NCI-H345 treated with DMSO at 0.1 percent for 48 hours (cell line): ENCODE data around the gene CYP1B1.

Experiments
- DNase-seq: peaks from one replicate; lab custom pipeline; 2025; ENCODE audit not compliant: unreplicated experiment; lab: John Stamatoyannopoulos, UW

The CYP1B1 gene

GRCh38 chr2:38076710-38077430, 919 bp upstream of the CYP1B1 start:
- DNase-seq: peak; percentile 64

- peak; percentile 64 for DNase-seq
These were observed 280 bp upstream of the CYP1B1 start for GRCh38 chr2:38076152-38076709.

GRCh38 chr2:38074764-38075506, 1.0 kb downstream of the CYP1B1 start:
- DNase-seq: no peak

GRCh38 chr2:38074058-38074763, 1.7 kb downstream of the CYP1B1 start:
- DNase-seq: no peak

- no peak for DNase-seq
These were observed 2.5 kb downstream of the CYP1B1 start for GRCh38 chr2:38073211-38074057.

GRCh38 chr2:38070438-38070837, 5.5 kb downstream of the CYP1B1 start:
- DNase-seq: no peak

GRCh38 chr2:38068234-38068633, 7.7 kb downstream of the CYP1B1 start:
- DNase-seq: no peak

- no peak for DNase-seq
These were observed 9.4 kb downstream of the CYP1B1 start for GRCh38 chr2:38066421-38067115.

GRCh38 chr2:38065502-38066135, 10.3 kb downstream of the CYP1B1 start:
- DNase-seq: no peak

- DNase-seq: no peak
These were observed 11.0 kb downstream of the CYP1B1 start for GRCh38 chr2:38064801-38065501.

GRCh38 chr2:38060236-38061018, 15.5 kb downstream of the CYP1B1 start:
- no peak for DNase-seq

GRCh38 chr2:38057651-38058410, 18.1 kb downstream of the CYP1B1 start:
- DNase-seq: no peak

- DNase-seq: no peak
These were observed 19.7 kb downstream of the CYP1B1 start for GRCh38 chr2:38056216-38056615.

GRCh38 chr2:38045811-38046210, 30.1 kb downstream of the CYP1B1 start:
- DNase-seq: no peak

GRCh38 chr2:38039121-38039910, 36.6 kb downstream of the CYP1B1 start:
- no peak for DNase-seq

- no peak for DNase-seq
These were observed 37.3 kb downstream of the CYP1B1 start for GRCh38 chr2:38038682-38039081.
